MG63 (cell line): Measurements from ENCODE around the gene RIT2. TPM values are rescaled to one million over a fixed set of nuclear protein-coding genes. Genes with fewer than 3 reads are reported as not detected.

Experiments used
- DNase-seq: peaks from one replicate; pipeline ENCODE4 v3.0.0-alpha.2; 2020
- H3K27me3 ChIP-seq: fragments of 250-450 bp; sonication (Bioruptor Pico); 2 replicates; pipeline ENCODE4 v1.5.1; 2020; ENCODE audit warnings: mild to moderate bottlenecking, moderate library complexity
- H3K36me3 ChIP-seq: fragments of 250-450 bp; sonication (Bioruptor Pico); 2 replicates; pipeline ENCODE4 v1.5.1; 2020; ENCODE audit warnings: mild to moderate bottlenecking, moderate library complexity
- H3K4me3 ChIP-seq: fragments of 250-450 bp; sonication (Bioruptor Pico); 2 replicates; pipeline ENCODE4 v1.5.1; 2020; ENCODE audit warnings: mild to moderate bottlenecking, moderate library complexity
- H3K9me3 ChIP-seq: fragments of 250-450 bp; sonication (Bioruptor Pico); 2 replicates; pipeline ENCODE4 v1.5.1; 2020; ENCODE audit warnings: mild to moderate bottlenecking, moderate library complexity
- total RNA-seq: library from RNA; depleted of rRNA; stranded (reverse); fragments of >200 nt; shearing (Covaris generic); gene quantifications from 2 replicates; pipeline ENCODE4 v1.2.3, GENCODE V29; 2014; ENCODE audit warnings: low replicate concordance

Gene RIT2
- total RNA-seq, 1 experiment from 2014 or later: not detected

GRCh38 chr18:42977982-42978637 lies 137.4 kb downstream of the RIT2 start:
- no peaks in the 10 kb centered on the region for H3K27me3 ChIP-seq
- no peaks in the 10 kb centered on the region for H3K9me3 ChIP-seq
- no peak overlapping the region for H3K4me3 ChIP-seq
- no peak for DNase-seq
- H3K36me3 ChIP-seq: no peaks in the 10 kb centered on the region

- Histone ChIP-seq H3K4me3 (no peak overlapping the region), H3K36me3 (no peaks in the 10 kb centered on the region), H3K9me3 (no peaks in the 10 kb centered on the region), H3K27me3 (no peaks in the 10 kb centered on the region)
- no peak for DNase-seq
Measured at GRCh38 chr18:42976869-42977590, 138.5 kb downstream of the RIT2 start.

GRCh38 chr18:42969366-42969765 lies 146.1 kb downstream of the RIT2 start:
- Histone ChIP-seq H3K36me3 (no peaks in the 10 kb centered on the region), H3K27me3 (no peaks in the 10 kb centered on the region), H3K4me3 (no peak overlapping the region), H3K9me3 (no peaks in the 10 kb centered on the region)
- no peak for DNase-seq

GRCh38 chr18:42961298-42961697 lies 154.2 kb downstream of the RIT2 start:
- H3K4me3 ChIP-seq: no peak overlapping the region
- H3K36me3 ChIP-seq: no peaks in the 10 kb centered on the region
- no peaks in the 10 kb centered on the region for H3K9me3 ChIP-seq
- H3K27me3 ChIP-seq: no peaks in the 10 kb centered on the region
- DNase-seq: no peak

GRCh38 chr18:42959528-42959927 lies 156.0 kb downstream of the RIT2 start:
- Histone ChIP-seq H3K9me3 (no peaks in the 10 kb centered on the region), H3K36me3 (no peaks in the 10 kb centered on the region), H3K27me3 (no peaks in the 10 kb centered on the region), H3K4me3 (no peak overlapping the region)
- no peak for DNase-seq

- DNase-seq: no peak
- no peaks in the 10 kb centered on the region for H3K36me3 ChIP-seq
- H3K9me3 ChIP-seq: no peaks in the 10 kb centered on the region
- H3K27me3 ChIP-seq: no peaks in the 10 kb centered on the region
- no peak overlapping the region for H3K4me3 ChIP-seq
Measured at GRCh38 chr18:42958353-42958752, 157.1 kb downstream of the RIT2 start.

GRCh38 chr18:42956287-42956686 lies 159.2 kb downstream of the RIT2 start:
- Histone ChIP-seq H3K9me3 (no peaks in the 10 kb centered on the region), H3K36me3 (no peaks in the 10 kb centered on the region)

GRCh38 chr18:42954887-42955286 lies 160.6 kb downstream of the RIT2 start:
- no peak for DNase-seq
- no peaks in the 10 kb centered on the region for H3K36me3 ChIP-seq
- H3K27me3 ChIP-seq: no peaks in the 10 kb centered on the region
- H3K9me3 ChIP-seq: no peaks in the 10 kb centered on the region
- H3K4me3 ChIP-seq: no peak overlapping the region

More at GRCh38 chr18:42956287-42956686, 159.2 kb downstream of the RIT2 start:
- DNase-seq: no peak
- H3K4me3 ChIP-seq: no peak overlapping the region
- H3K27me3 ChIP-seq: no peaks in the 10 kb centered on the region

- Histone ChIP-seq H3K9me3 (no peaks in the 10 kb centered on the region), H3K4me3 (no peak overlapping the region), H3K36me3 (no peaks in the 10 kb centered on the region), H3K27me3 (no peaks in the 10 kb centered on the region)
- DNase-seq: no peak
Measured at GRCh38 chr18:42953306-42953705, 162.2 kb downstream of the RIT2 start.

GRCh38 chr18:42950732-42951131 lies 164.8 kb downstream of the RIT2 start:
- DNase-seq: no peak
- no peaks in the 10 kb centered on the region for H3K9me3 ChIP-seq
- H3K27me3 ChIP-seq: no peaks in the 10 kb centered on the region
- H3K36me3 ChIP-seq: no peaks in the 10 kb centered on the region
- H3K4me3 ChIP-seq: no peak overlapping the region

- H3K36me3 ChIP-seq: no peaks in the 10 kb centered on the region
- H3K27me3 ChIP-seq: no peaks in the 10 kb centered on the region
- H3K9me3 ChIP-seq: no peaks in the 10 kb centered on the region
- no peak overlapping the region for H3K4me3 ChIP-seq
- DNase-seq: no peak
Measured at GRCh38 chr18:42948831-42949230, 166.7 kb downstream of the RIT2 start.

GRCh38 chr18:42941860-42942259 lies 173.6 kb downstream of the RIT2 start:
- Histone ChIP-seq H3K27me3 (no peaks in the 10 kb centered on the region), H3K4me3 (no peak overlapping the region), H3K9me3 (no peaks in the 10 kb centered on the region), H3K36me3 (no peaks in the 10 kb centered on the region)
- DNase-seq: no peak

GRCh38 chr18:42941021-42941420 lies 174.5 kb downstream of the RIT2 start:
- no peak overlapping the region for H3K4me3 ChIP-seq

GRCh38 chr18:42937436-42937835 lies 178.0 kb downstream of the RIT2 start:
- Histone ChIP-seq H3K27me3 (no peaks in the 10 kb centered on the region), H3K9me3 (no peaks in the 10 kb centered on the region), H3K36me3 (no peaks in the 10 kb centered on the region), H3K4me3 (no peak overlapping the region)
- DNase-seq: no peak

More at GRCh38 chr18:42941021-42941420, 174.5 kb downstream of the RIT2 start:
- no peaks in the 10 kb centered on the region for H3K27me3 ChIP-seq
- H3K9me3 ChIP-seq: no peaks in the 10 kb centered on the region
- H3K36me3 ChIP-seq: no peaks in the 10 kb centered on the region
- DNase-seq: no peak

GRCh38 chr18:42936289-42936688 lies 179.2 kb downstream of the RIT2 start:
- no peaks in the 10 kb centered on the region for H3K9me3 ChIP-seq
- no peak overlapping the region for H3K4me3 ChIP-seq
- no peaks in the 10 kb centered on the region for H3K27me3 ChIP-seq
- DNase-seq: no peak
- no peaks in the 10 kb centered on the region for H3K36me3 ChIP-seq

GRCh38 chr18:42931491-42931890 lies 184.0 kb downstream of the RIT2 start:
- Histone ChIP-seq H3K4me3 (no peak overlapping the region), H3K27me3 (no peaks in the 10 kb centered on the region), H3K36me3 (no peaks in the 10 kb centered on the region), H3K9me3 (no peaks in the 10 kb centered on the region)
- peak; percentile 41 for DNase-seq

- no peaks in the 10 kb centered on the region for H3K9me3 ChIP-seq
- H3K4me3 ChIP-seq: no peak overlapping the region
- H3K27me3 ChIP-seq: no peaks in the 10 kb centered on the region
- H3K36me3 ChIP-seq: no peaks in the 10 kb centered on the region
- no peak for DNase-seq
Measured at GRCh38 chr18:42929857-42930256, 185.6 kb downstream of the RIT2 start.

GRCh38 chr18:42929181-42929580 lies 186.3 kb downstream of the RIT2 start:
- H3K9me3 ChIP-seq: no peaks in the 10 kb centered on the region
- no peaks in the 10 kb centered on the region for H3K27me3 ChIP-seq
- no peak overlapping the region for H3K4me3 ChIP-seq
- DNase-seq: no peak
- no peaks in the 10 kb centered on the region for H3K36me3 ChIP-seq
